Mononuclear cell (primary cell): ENCODE data around the gene SH3RF1. TPM values are rescaled to one million over a fixed set of nuclear protein-coding genes. Genes with fewer than 3 reads are reported as not detected.

Experiments used
- H3K27me3 ChIP-seq: 2 replicates; pipeline ENCODE4 v1.6.0; 2011; ENCODE audit warnings: low read length, control low read depth; ENCODE audit not compliant: insufficient read depth
- H3K4me1 ChIP-seq: 2 replicates; pipeline ENCODE4 v1.5.1; 2011; ENCODE audit warnings: mild to moderate bottlenecking, low read length, control low read depth; ENCODE audit not compliant: insufficient read depth
- H3K4me3 ChIP-seq: 2 replicates; pipeline ENCODE4 v1.5.1; 2011; ENCODE audit warnings: mild to moderate bottlenecking, low read length, moderate library complexity
- H3K9me3 ChIP-seq: 2 replicates; pipeline ENCODE4 v1.5.1; 2011; ENCODE audit warnings: low read depth, mild to moderate bottlenecking, control low read depth, low read length
- total RNA-seq: library from RNA; depleted of rRNA; stranded (reverse); fragments of >200 nt; gene quantifications from one replicate; pipeline ENCODE4 v1.2.3, GENCODE V29; 2012

SH3RF1 gene
- total RNA-seq, 1 donor: 0.94 TPM

DNA sequence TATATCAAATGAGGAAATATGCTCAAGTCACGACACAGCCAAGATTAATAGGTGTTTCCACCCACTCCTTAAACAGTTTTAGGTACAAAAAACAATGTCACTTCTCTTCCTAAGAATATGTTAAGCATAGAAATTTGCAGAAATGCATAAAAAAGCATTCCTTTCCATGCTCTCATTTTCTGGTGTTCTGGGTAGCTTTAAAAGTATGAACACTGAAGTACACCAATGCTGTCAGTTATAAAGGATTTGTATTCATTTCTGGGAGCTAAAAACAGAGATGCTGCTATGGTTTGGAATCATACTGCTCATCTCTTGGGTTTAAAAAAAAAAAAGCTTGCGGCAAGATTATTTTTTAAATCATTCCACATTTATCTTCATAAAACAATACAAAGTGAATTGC lies 20.8 kb downstream of the SH3RF1 start:
- Histone ChIP-seq H3K27me3 (no peaks in the 10 kb centered on the region), H3K4me3 (no peak overlapping the region), H3K9me3 (no peaks in the 10 kb centered on the region), H3K4me1 (peaks cover 4% of the 10 kb centered on the region)

- no peaks in the 10 kb centered on the region for H3K27me3 ChIP-seq
- H3K4me3 ChIP-seq: no peak overlapping the region
- peaks cover under 1% of the 10 kb centered on the region for H3K4me1 ChIP-seq
- H3K9me3 ChIP-seq: no peaks in the 10 kb centered on the region
These were observed 21.4 kb downstream of the SH3RF1 start for GRCh38 chr4:169249214-169249973.

DNA sequence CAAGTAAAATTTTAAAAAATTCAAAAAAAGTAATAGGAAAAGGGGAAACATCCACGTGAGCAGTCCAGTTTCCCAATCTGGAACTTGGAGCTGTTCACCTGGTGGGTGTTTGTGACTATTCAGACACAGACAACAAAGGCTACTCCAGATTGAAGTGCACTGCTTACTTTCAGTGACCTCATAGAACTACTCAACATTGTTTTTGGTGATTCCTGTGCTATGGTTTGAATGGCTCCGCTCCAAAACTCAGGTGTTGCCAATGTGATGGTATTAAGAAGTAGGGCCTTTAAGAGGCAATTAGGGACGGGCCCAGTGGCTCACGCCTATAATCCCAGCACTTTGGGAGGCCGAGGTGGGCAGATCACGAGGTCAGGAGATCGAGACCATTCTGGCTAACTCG lies 22.1 kb downstream of the SH3RF1 start:
- Histone ChIP-seq H3K9me3 (no peaks in the 10 kb centered on the region), H3K27me3 (no peaks in the 10 kb centered on the region), H3K4me1 (peaks cover 7% of the 10 kb centered on the region), H3K4me3 (no peak overlapping the region)

DNA sequence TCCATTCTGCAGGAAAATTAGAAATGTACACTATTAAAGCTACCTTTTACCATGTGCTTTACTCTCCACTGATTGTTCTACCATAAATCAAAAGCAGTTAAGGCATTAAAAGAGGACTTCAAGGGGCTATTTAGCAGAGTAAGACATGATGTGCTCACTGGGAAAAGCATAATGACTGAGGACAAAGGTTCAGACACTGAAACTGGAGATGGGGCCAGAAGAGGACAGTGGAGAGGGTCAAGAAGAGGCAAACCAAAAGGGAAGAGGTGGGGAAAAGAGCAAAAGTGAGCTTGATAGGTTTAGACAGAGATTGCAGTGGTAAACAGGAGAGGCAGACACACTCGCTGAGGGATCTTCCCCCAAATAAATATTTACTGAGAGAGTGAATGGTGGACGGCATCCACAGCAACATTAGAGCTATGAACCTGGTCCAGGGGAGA lies 23.8 kb downstream of the SH3RF1 start:
- H3K4me3 ChIP-seq: no peak overlapping the region
- H3K27me3 ChIP-seq: no peaks in the 10 kb centered on the region
- peaks cover 7% of the 10 kb centered on the region for H3K4me1 ChIP-seq
- H3K9me3 ChIP-seq: no peaks in the 10 kb centered on the region

GRCh38 chr4:169246279-169246678 lies 24.5 kb downstream of the SH3RF1 start:
- Histone ChIP-seq H3K9me3 (no peaks in the 10 kb centered on the region), H3K27me3 (no peaks in the 10 kb centered on the region), H3K4me1 (peaks cover 7% of the 10 kb centered on the region), H3K4me3 (no peak overlapping the region)

DNA sequence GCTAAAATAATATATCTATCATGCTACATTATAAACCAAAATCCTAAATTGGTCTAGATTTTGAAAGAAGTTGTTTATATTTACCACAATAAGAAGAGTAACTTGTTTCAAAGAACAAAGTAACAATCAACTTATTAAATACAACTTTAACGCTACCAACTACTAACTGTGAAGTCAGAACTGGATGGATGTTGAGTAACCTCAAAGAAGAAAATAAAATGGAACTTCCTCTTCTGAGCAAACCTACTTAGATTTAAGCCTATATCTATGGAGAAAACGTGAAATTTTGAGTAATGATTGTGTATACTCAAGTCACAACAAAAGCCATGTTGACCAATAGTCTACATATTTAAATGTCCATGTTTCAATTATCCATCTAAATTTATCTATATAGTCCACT lies 25.7 kb downstream of the SH3RF1 start:
- no peaks in the 10 kb centered on the region for H3K9me3 ChIP-seq
- H3K4me1 ChIP-seq: peaks cover 7% of the 10 kb centered on the region
- no peak overlapping the region for H3K4me3 ChIP-seq
- no peaks in the 10 kb centered on the region for H3K27me3 ChIP-seq

GRCh38 chr4:169243825-169244609 lies 26.7 kb downstream of the SH3RF1 start:
- no peak overlapping the region for H3K4me3 ChIP-seq
- H3K4me1 ChIP-seq: peaks cover 7% of the 10 kb centered on the region
- H3K27me3 ChIP-seq: no peaks in the 10 kb centered on the region
- H3K9me3 ChIP-seq: no peaks in the 10 kb centered on the region

DNA sequence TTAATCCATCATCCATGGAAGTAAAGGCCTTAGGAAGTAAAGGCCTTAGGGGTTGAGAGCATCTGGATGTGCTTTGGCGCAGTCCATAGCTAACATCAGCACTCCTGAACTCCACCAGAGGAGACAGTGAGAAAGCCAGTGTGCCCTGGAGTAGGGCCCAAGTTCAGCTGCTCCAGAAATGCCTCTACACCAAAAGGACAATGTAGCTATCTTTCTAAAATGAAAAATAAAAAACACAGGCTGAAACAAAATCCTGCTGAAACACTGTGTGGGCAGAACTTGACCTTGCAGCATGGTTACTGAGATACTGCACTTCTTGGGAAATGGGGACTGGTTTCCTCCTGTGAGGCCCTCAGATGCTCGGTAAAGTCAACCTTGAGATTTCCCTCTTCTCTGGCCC lies 29.3 kb downstream of the SH3RF1 start:
- Histone ChIP-seq H3K9me3 (no peaks in the 10 kb centered on the region), H3K27me3 (no peaks in the 10 kb centered on the region), H3K4me3 (no peak overlapping the region), H3K4me1 (peaks cover 7% of the 10 kb centered on the region)

- Histone ChIP-seq H3K4me3 (no peak overlapping the region), H3K4me1 (peaks cover 6% of the 10 kb centered on the region), H3K9me3 (no peaks in the 10 kb centered on the region), H3K27me3 (no peaks in the 10 kb centered on the region)
These were observed 31.4 kb downstream of the SH3RF1 start for GRCh38 chr4:169239221-169239905.

DNA sequence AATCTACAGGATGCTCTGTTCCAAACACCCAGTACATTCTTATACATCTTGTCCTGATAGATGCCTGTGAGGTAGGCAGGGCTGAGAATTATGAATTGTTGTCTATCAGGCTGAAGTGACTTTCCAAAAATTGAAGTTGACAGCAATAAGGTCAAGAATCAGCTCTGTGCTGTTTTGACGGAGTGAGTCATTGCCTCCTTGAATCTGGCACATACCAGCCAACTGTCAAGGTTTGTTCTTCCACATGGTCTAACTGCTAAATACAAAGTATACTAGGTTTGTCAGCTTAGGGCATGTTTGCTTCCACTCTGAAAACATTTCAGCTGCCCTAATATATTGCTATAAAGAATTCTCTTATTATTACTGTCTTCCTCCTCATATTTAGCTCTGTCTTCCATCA lies 32.3 kb downstream of the SH3RF1 start:
- Histone ChIP-seq H3K9me3 (no peaks in the 10 kb centered on the region), H3K4me1 (no peaks in the 10 kb centered on the region), H3K4me3 (no peak overlapping the region), H3K27me3 (no peaks in the 10 kb centered on the region)

- H3K27me3 ChIP-seq: no peaks in the 10 kb centered on the region
- H3K9me3 ChIP-seq: no peaks in the 10 kb centered on the region
- H3K4me3 ChIP-seq: no peak overlapping the region
- H3K4me1 ChIP-seq: no peaks in the 10 kb centered on the region
These were observed 33.7 kb downstream of the SH3RF1 start for GRCh38 chr4:169236873-169237626.

GRCh38 chr4:169236078-169236477 lies 34.7 kb downstream of the SH3RF1 start:
- Histone ChIP-seq H3K27me3 (no peaks in the 10 kb centered on the region), H3K4me3 (no peak overlapping the region), H3K9me3 (no peaks in the 10 kb centered on the region), H3K4me1 (no peaks in the 10 kb centered on the region)

DNA sequence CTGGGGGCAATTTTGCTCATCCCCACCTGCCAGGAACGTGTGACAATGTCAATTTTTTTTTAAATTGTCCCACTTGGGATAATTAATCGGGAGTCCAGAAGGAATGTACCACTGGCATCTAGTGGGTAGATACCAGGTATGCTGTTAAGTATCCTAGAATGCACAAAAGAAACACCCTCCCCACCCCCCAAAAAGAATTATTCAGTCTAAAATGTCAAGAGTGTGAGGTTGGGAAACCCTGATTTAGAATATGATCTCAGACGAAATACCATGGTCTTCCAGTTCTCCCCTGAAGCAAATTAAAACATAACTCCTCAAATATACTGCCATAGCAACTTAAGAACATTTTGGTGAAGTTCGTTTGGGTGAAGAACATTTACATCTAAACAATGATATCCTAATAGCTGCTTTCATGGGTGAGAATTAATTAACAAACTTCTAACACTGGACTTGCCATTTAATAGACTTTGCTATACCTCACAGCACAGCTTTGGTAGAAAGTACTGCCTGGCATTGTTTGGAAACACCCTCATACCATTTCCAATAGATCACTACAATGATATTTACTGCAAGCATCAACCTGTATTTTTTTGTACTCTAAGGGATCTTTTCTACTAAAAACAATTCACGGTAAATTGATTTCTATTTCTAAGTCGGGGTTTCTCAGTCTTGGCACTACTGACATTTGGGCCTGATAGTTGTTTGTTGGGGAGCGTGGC lies 36.5 kb downstream of the SH3RF1 start:
- peaks cover 5% of the 10 kb centered on the region for H3K4me1 ChIP-seq

DNA sequence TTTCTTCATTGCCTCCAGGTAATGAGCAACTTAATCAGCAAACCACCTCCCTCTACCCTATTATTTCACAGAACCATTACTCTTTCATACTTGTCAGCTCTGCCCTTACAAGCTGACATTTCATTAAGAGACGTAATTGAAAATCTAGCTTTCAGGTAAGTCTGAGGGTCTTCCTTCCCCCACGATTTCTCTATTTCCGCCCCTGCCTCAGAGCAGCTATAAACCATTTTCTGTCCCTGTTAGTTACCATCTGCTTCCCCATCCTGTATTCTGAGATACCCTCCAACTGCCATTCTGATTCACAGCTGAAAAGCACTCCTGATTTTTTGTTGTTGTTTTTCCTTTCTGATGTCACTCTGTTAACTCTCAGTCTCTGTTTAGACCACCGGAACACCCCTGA lies 37.1 kb downstream of the SH3RF1 start:
- Histone ChIP-seq H3K4me1 (peaks cover 5% of the 10 kb centered on the region), H3K4me3 (no peak overlapping the region), H3K9me3 (no peaks in the 10 kb centered on the region), H3K27me3 (no peaks in the 10 kb centered on the region)

More for the DNA sequence above, 36.5 kb downstream of the SH3RF1 start:
- no peaks in the 10 kb centered on the region for H3K9me3 ChIP-seq
- no peak overlapping the region for H3K4me3 ChIP-seq
- H3K27me3 ChIP-seq: no peaks in the 10 kb centered on the region
